ENCODE measurements around the gene RHOH.

Gene RHOH

DNA sequence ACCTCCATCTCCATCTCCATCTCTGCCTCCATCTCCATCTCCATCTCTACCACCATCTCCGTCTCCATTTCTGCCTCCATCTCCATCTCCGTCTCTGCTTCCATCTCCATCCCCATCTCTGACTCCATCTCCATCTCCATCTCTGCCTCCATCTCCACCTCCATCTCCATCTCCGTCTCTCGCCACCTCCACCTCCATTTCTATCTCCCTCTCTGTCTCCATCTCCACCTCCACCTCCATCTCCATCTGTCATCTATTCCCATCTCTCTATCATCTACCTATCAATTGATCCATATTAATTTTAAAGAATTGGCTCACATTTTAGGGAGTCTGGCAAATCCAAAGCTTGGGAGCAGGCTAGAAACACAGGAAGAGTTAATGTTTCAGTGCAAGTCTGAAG lies 98.7 kb downstream of the RHOH start:
- no peak for DNase-seq (ENCODE audit: low read depth)
